ENCODE measurements around the gene RAB11A.

Gene RAB11A

GRCh38 chr15:65888981-65889380 is 19.7 kb downstream of the RAB11A start:
- Histone ChIP-seq H3K9ac (ENCODE audit: low read depth, low read length) (no peak overlapping the region), H3K4me1 (ENCODE audit: insufficient read depth, low read length) (no peaks in the 10 kb centered on the region), H3K9me3 (ENCODE audit: control insufficient read depth, insufficient read depth, low read length) (no peaks in the 10 kb centered on the region), H3K36me3 (ENCODE audit: insufficient read depth, low read length) (peaks cover 12% of the 10 kb centered on the region)

- Histone ChIP-seq H3K9me3 (ENCODE audit: control insufficient read depth, insufficient read depth, low read length) (no peaks in the 10 kb centered on the region), H3K4me1 (ENCODE audit: insufficient read depth, low read length) (no peaks in the 10 kb centered on the region), H3K9ac (ENCODE audit: low read depth, low read length) (no peak overlapping the region), H3K36me3 (ENCODE audit: insufficient read depth, low read length) (peaks cover 14% of the 10 kb centered on the region)
These were observed 23.8 kb downstream of the RAB11A start for GRCh38 chr15:65893060-65893459.

- H3K9me3 ChIP-seq (ENCODE audit: control insufficient read depth, insufficient read depth, low read length): no peaks in the 10 kb centered on the region
- H3K9ac ChIP-seq (ENCODE audit: low read depth, low read length): no peak overlapping the region
- H3K4me1 ChIP-seq (ENCODE audit: insufficient read depth, low read length): peaks cover under 1% of the 10 kb centered on the region; the same call in 1 of the 2 replicates
- peaks cover 16% of the 10 kb centered on the region for H3K36me3 ChIP-seq (ENCODE audit: insufficient read depth, low read length)
These were observed 26.9 kb downstream of the RAB11A start for GRCh38 chr15:65896236-65896635.

- Histone ChIP-seq H3K4me1 (ENCODE audit: insufficient read depth, low read length) (peaks cover 24% of the 10 kb centered on the region), H3K36me3 (ENCODE audit: insufficient read depth, low read length) (peaks cover 18% of the 10 kb centered on the region), H3K9me3 (ENCODE audit: control insufficient read depth, insufficient read depth, low read length) (no peaks in the 10 kb centered on the region), H3K9ac (ENCODE audit: low read depth, low read length) (no peak overlapping the region)
These were observed 31.2 kb downstream of the RAB11A start for GRCh38 chr15:65900488-65900887.

GRCh38 chr15:65901336-65901735 is 32.0 kb downstream of the RAB11A start:
- Histone ChIP-seq H3K9ac (ENCODE audit: low read depth, low read length) (no peak overlapping the region), H3K36me3 (ENCODE audit: insufficient read depth, low read length) (peaks cover 17% of the 10 kb centered on the region), H3K4me1 (ENCODE audit: insufficient read depth, low read length) (peaks cover 24% of the 10 kb centered on the region), H3K9me3 (ENCODE audit: control insufficient read depth, insufficient read depth, low read length) (no peaks in the 10 kb centered on the region)

GRCh38 chr15:65901836-65902235 is 32.5 kb downstream of the RAB11A start:
- H3K36me3 ChIP-seq (ENCODE audit: insufficient read depth, low read length): peaks cover 17% of the 10 kb centered on the region
- H3K9ac ChIP-seq (ENCODE audit: low read depth, low read length): no peak overlapping the region
- no peaks in the 10 kb centered on the region for H3K9me3 ChIP-seq (ENCODE audit: control insufficient read depth, insufficient read depth, low read length)
- peaks cover 24% of the 10 kb centered on the region for H3K4me1 ChIP-seq (ENCODE audit: insufficient read depth, low read length)

- no peaks in the 10 kb centered on the region for H3K9me3 ChIP-seq (ENCODE audit: control insufficient read depth, insufficient read depth, low read length)
- H3K36me3 ChIP-seq (ENCODE audit: insufficient read depth, low read length): peaks cover 18% of the 10 kb centered on the region
- no peak overlapping the region for H3K9ac ChIP-seq (ENCODE audit: low read depth, low read length)
- H3K4me1 ChIP-seq (ENCODE audit: insufficient read depth, low read length): peaks cover 24% of the 10 kb centered on the region
These were observed 33.1 kb downstream of the RAB11A start for GRCh38 chr15:65902373-65902772.

- H3K9me3 ChIP-seq (ENCODE audit: control insufficient read depth, insufficient read depth, low read length): no peaks in the 10 kb centered on the region
- H3K9ac ChIP-seq (ENCODE audit: low read depth, low read length): no peak overlapping the region
- H3K4me1 ChIP-seq (ENCODE audit: insufficient read depth, low read length): peaks cover 24% of the 10 kb centered on the region
- peaks cover 20% of the 10 kb centered on the region for H3K36me3 ChIP-seq (ENCODE audit: insufficient read depth, low read length)
These were observed 34.2 kb downstream of the RAB11A start for GRCh38 chr15:65903296-65904073.

- Histone ChIP-seq H3K9ac (ENCODE audit: low read depth, low read length) (no peak overlapping the region), H3K36me3 (ENCODE audit: insufficient read depth, low read length) (peaks cover 17% of the 10 kb centered on the region), H3K9me3 (ENCODE audit: control insufficient read depth, insufficient read depth, low read length) (no peaks in the 10 kb centered on the region), H3K4me1 (ENCODE audit: insufficient read depth, low read length) (peaks cover 24% of the 10 kb centered on the region)
These were observed 35.0 kb downstream of the RAB11A start for GRCh38 chr15:65904301-65904700.

GRCh38 chr15:65906396-65906795 is 37.1 kb downstream of the RAB11A start:
- peaks cover 21% of the 10 kb centered on the region for H3K36me3 ChIP-seq (ENCODE audit: insufficient read depth, low read length)
- H3K9me3 ChIP-seq (ENCODE audit: control insufficient read depth, insufficient read depth, low read length): no peaks in the 10 kb centered on the region
- H3K9ac ChIP-seq (ENCODE audit: low read depth, low read length): no peak overlapping the region
- H3K4me1 ChIP-seq (ENCODE audit: insufficient read depth, low read length): peaks cover 21% of the 10 kb centered on the region

GRCh38 chr15:65907661-65908060 is 38.4 kb downstream of the RAB11A start:
- Histone ChIP-seq H3K36me3 (ENCODE audit: insufficient read depth, low read length) (peaks cover 21% of the 10 kb centered on the region), H3K9ac (ENCODE audit: low read depth, low read length) (no peak overlapping the region), H3K4me1 (ENCODE audit: insufficient read depth, low read length) (peaks cover 9% of the 10 kb centered on the region; the same call in 1 of the 2 replicates), H3K9me3 (ENCODE audit: control insufficient read depth, insufficient read depth, low read length) (no peaks in the 10 kb centered on the region)

- peaks cover 21% of the 10 kb centered on the region for H3K36me3 ChIP-seq (ENCODE audit: insufficient read depth, low read length)
- H3K9me3 ChIP-seq (ENCODE audit: control insufficient read depth, insufficient read depth, low read length): no peaks in the 10 kb centered on the region
- no peaks in the 10 kb centered on the region for H3K4me1 ChIP-seq (ENCODE audit: insufficient read depth, low read length)
- H3K9ac ChIP-seq (ENCODE audit: low read depth, low read length): no peak overlapping the region
These were observed 39.6 kb downstream of the RAB11A start for GRCh38 chr15:65908876-65909275.

GRCh38 chr15:65909831-65910230 is 40.5 kb downstream of the RAB11A start:
- Histone ChIP-seq H3K4me1 (ENCODE audit: insufficient read depth, low read length) (no peaks in the 10 kb centered on the region), H3K9ac (ENCODE audit: low read depth, low read length) (no peak overlapping the region), H3K36me3 (ENCODE audit: insufficient read depth, low read length) (peaks cover 16% of the 10 kb centered on the region), H3K9me3 (ENCODE audit: control insufficient read depth, insufficient read depth, low read length) (no peaks in the 10 kb centered on the region)

GRCh38 chr15:65910341-65910740 is 41.0 kb downstream of the RAB11A start:
- H3K4me1 ChIP-seq (ENCODE audit: insufficient read depth, low read length): no peaks in the 10 kb centered on the region
- no peaks in the 10 kb centered on the region for H3K9me3 ChIP-seq (ENCODE audit: control insufficient read depth, insufficient read depth, low read length)
- peaks cover 14% of the 10 kb centered on the region for H3K36me3 ChIP-seq (ENCODE audit: insufficient read depth, low read length)
- no peak overlapping the region for H3K9ac ChIP-seq (ENCODE audit: low read depth, low read length)

- Histone ChIP-seq H3K36me3 (ENCODE audit: insufficient read depth, low read length) (peaks cover 13% of the 10 kb centered on the region), H3K4me1 (ENCODE audit: insufficient read depth, low read length) (peaks cover 3% of the 10 kb centered on the region; the same call in 1 of the 2 replicates)
These were observed 42.9 kb downstream of the RAB11A start for GRCh38 chr15:65912235-65912634.

More at GRCh38 chr15:65912235-65912634, 42.9 kb downstream of the RAB11A start:
- Histone ChIP-seq H3K9ac (ENCODE audit: low read depth, low read length) (no peak overlapping the region), H3K9me3 (ENCODE audit: control insufficient read depth, insufficient read depth, low read length) (no peaks in the 10 kb centered on the region)
